22Rv1 (cell line): ENCODE measurements around the gene POLR3A.

ENCODE experiments used
- CTCF ChIP-seq: fragments of 450-650 bp; IDR thresholded peaks from 2 replicates; pipeline ENCODE4 v1.5.1; 2017; ENCODE audit warnings: mild to moderate bottlenecking
- ZFX ChIP-seq: fragments of 450-650 bp; IDR thresholded peaks from 2 replicates; pipeline ENCODE4 v1.6.1; 2017; ENCODE audit warnings: antibody characterized with exemption, borderline replicate concordance

- no peak for TF ChIP-seq CTCF
- no peak for TF ChIP-seq ZFX
Observed at GRCh38 chr10:77944519-77944918, 84.8 kb downstream of the POLR3A start.
